GM21576 (cell line): ENCODE data around the gene CACNB3.

Experiments used
- ATAC-seq: cut with Tn5 transposase; IDR thresholded peaks from one replicate; pipeline ENCODE4 v1.9.1; 2021; ENCODE audit warnings: mild to moderate bottlenecking, moderate library complexity; ENCODE audit not compliant: unreplicated experiment

Gene CACNB3

DNA sequence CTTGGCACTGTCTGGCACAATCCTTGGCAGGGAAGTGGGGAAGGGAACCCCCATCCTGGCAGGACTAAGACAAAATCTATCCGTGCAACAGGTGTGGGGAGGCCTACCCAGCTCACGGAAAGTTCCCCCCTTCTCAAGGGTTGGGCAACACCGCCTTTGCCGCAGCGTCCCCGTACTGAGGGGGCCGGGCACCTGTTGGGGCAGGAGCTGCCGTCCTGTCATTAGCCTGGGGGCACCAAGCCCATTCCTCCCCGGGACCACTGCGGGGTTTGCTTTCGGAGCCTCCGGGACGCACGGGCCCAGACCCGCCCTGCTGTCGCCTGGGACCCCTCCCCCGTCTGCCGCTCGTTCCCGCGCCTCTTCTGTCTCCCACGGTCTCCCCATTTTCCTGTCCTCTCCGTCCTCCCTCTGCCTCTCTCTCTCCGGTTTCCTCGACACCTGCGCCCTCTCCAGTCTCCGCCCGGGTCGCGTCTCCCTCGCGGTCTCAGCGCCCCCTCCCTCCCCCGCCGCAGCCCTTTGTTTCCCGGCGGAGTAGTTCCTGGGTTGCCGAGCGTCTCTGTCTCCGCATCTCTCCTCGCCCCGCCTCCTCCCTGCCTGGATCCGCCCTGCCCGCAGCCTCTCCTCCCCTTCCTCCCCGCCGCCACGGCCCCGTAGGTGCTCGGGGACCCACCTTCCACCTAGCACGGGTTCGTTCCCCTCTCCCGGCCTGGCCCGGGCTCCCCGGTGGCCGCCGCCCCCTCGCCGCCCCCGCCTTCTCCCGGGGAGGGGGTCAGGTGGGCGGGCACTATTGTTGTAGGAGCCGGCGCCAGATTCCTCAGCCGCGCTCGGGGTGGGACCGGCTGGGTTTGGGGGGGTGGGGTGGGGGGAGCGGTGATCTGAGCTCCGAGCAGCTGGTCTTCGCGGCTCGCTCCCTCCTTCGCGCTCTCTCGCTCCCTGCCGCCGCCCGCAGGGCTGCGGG lies at the start of gene CACNB3:
CACNB3 (plus strand) TSS at position 624 of the 958 bp plus-strand sequence. CDS start 434 bp downstream, outside the sequence.
- ATAC-seq = peak; percentile 37

GRCh38 chr12:48768736-48769135 lies 49.6 kb upstream of the CACNB3 start:
- ATAC-seq = no peak

GRCh38 chr12:48770756-48771155 lies 47.5 kb upstream of the CACNB3 start:
- no peak for ATAC-seq

DNA sequence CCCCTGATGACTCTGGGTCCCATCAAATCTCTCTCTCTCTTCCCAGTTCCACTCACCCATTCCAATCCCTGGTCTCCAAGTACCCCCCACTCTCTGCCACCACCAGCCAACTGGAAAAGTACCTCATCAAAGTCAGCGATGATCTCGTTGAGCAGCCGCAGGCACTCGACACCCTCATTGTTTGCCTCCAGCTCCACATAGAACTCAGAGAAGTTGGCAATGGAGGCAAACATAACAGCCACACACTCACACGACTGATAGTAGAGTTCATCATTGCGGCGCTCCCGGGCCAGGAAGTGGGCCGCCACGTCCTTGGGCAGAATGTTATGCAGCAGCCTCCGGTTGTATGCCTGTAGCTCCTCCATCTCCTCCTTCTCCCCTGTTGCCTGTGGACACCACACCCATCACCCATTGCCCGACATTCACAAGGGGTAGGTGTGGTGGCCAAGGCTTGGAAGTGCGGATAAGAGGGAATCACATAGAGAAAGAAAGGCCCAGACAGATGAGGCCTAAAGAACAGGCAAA lies 46.6 kb upstream of the CACNB3 start:
- ATAC-seq = no peak

DNA sequence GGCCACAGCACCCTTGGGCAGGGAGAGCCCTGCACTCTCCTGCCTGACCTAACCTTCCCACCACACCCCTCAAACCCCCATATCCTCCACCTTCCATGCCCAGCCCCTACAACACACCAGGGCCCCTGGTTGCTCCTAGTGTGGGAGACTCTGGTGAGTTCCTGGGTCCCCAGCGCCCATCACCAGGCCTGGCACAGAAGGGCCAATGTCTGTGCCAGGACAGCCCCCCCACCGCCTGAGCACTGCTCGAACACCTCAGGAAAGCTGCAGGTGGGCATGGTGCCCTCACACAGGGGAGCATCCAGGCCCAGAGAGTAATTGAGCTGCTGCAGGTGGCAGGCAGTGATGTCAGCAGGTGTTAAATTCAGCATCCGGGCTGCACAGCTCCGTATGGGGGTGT lies 44.6 kb upstream of the CACNB3 start:
- no peak for ATAC-seq

DNA sequence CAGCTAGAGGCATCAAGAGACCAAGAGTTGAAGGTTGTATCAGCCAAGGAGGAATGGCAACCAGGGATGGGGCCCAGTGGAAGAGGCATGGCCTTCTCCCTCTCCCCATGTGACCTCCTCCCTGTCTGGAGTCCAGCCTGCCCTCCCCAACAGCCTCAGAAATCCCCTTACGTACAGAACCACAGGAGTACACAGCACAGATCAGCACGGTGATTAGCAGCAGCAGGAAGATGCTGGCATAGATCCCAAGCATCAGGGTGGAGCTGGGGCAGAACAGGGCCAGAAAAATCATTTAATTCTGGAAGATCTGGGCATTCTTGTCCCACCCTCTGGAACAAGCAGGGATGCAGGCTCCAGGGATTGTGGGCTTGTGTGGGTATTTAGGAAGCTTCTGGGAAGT lies 43.8 kb upstream of the CACNB3 start:
- no peak for ATAC-seq

DNA sequence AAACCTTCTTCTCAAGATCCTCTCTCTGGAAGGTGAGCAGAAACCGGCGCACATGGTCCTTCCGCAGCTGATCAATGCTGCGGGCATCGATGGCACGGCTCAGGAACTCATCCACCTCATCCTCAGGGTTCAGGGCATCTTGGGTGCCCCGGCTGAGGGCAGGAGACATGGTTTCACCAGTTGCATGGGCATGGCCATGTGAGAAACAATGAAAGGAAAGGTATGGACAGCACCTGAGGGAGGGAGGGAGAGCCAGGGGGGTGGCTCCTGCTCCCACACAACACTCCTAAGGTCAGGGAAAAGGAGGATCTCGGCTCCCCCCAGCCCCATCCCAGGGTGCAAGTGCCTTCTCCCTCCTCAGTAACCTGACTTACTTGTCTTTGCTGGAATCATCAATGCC lies 43.0 kb upstream of the CACNB3 start:
- ATAC-seq = no peak

- ATAC-seq = no peak
These were observed 42.2 kb upstream of the CACNB3 start for GRCh38 chr12:48775991-48776649.

DNA sequence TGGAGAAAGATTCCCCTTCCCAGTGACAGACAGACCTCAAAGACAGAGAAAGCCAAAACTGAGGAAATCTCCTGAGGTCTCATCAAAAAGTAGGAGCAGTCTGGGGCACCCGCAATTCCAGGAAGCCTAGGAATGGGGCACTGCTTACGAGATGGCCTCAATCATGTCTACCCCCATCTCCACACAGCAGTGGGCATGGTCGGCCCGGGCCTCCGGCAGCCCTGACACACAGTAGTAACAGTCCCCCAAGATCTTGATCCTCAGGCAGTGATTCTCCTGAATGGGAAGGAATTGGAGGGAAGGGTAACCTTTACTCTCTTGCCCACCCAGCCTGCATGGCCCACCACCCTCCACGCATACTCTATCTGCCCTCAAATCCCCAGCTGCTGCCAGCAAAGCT lies 41.3 kb upstream of the CACNB3 start:
- no peak for ATAC-seq

GRCh38 chr12:48777501-48778400 lies 40.5 kb upstream of the CACNB3 start:
- no peak for ATAC-seq

GRCh38 chr12:48779869-48780268 lies 38.4 kb upstream of the CACNB3 start:
- ATAC-seq = no peak

- no peak for ATAC-seq
These were observed 37.8 kb upstream of the CACNB3 start for GRCh38 chr12:48780381-48781025.

DNA sequence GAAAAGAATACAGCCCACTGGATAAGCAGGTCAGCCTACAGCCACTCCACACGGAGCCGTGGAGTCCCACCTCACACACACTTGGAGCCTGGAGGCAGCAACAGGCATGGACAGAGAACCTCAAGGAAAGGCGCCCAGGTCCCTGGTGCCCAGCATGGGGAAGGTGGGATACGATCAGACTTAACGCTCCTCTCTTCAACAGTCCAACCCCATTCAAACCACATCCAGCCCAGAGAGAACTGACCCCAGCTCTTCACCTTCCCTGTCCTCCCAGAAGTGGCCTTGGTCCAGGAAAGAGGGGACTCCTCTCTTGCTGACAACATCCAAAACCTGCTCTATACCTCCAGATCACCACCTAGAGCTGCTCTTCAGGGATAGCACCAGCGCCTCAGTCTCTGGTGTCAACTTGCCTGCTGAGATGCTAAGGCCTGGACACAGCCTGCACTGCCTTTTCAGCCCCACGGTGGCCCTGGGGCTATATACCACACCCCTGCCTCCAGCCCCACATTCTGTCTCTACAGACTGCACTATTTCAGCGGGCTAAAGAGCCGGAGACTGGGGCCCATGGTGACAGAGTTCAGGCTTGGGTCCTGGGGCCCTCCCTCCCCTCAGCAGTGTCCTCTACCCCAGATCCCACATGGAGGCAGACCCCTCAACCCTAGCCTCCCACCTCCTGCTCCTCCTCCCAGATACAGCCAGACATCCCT lies 36.4 kb upstream of the CACNB3 start:
- ATAC-seq = no peak

DNA sequence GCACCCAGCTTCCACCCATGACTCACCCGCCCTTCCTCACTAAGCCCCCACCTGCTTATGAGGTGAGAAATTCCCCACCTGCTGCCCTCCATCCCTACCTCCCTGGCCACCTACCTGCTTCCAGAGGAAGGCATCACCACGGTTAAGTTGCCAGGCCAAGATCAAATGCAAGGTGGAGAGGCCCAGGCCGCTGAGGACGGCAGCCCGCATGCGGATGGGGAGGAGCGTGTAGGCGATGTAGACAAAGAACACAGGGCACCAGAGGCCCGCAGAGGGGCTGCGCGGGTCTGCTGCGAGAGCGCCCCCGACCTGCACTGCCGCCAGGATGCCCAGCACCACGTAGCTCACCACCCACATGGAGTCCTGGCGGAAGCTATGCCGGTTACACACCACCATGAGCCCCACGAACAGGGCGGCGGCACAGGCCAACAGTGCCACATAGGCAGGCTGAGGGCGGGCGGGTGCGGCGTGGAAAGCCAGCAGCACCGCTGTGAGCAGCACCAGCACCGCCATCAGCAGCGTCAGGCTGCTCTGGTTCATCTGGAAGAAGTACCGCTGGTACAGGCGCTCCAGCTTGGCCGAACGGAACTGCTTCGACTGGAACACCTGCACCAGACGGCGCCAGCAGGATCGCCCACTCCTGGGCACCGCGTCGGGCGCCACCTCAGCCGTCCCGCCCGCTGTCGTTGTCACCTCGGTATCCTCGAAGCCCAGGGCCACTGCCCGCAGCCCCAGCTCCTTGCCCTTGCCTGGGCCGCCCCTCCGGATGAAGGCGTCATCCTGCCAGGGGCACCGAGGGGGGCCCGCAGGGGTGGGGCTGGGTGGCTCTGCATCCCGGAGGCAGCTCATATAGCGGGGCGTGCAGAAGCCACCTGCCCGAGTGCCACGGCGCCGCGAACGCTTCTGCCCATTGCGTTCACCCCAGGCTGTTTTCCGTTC lies 35.6 kb upstream of the CACNB3 start:
- ATAC-seq = no peak

GRCh38 chr12:48783432-48783831 lies 34.9 kb upstream of the CACNB3 start:
- ATAC-seq = no peak

GRCh38 chr12:48786591-48787544 lies 31.4 kb upstream of the CACNB3 start:
- ATAC-seq = no peak

GRCh38 chr12:48787791-48788523 lies 30.3 kb upstream of the CACNB3 start:
- no peak for ATAC-seq
